ENCODE results near the gene LRRN3.

LRRN3 gene

DNA sequence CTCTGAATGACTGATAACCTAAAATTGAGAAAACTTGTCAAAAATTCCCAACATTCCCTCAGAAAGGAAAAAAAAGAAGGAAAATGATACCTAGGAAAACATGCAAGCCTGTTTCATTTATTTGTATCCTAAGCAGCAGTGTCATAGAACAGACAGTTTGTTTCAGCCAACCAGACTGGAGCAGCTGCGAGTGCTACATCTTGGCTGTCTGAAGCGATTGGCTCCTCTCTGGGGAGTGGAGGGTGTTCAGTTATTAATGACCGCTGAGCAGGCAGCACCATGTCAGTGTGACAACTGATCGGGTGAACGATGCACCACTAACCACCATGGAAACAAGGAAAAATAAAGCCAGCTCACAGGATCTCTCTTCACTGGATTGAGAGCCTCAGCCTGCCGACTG is at the start of gene LRRN3:
TSS of gene LRRN3 (plus strand) at position 282 of the 400 bp plus-strand sequence. CDS start 31,646 bp downstream, outside the sequence.
- ATAC-seq, result peak; percentile 97
- TF ChIP-seq, protein P1, sequence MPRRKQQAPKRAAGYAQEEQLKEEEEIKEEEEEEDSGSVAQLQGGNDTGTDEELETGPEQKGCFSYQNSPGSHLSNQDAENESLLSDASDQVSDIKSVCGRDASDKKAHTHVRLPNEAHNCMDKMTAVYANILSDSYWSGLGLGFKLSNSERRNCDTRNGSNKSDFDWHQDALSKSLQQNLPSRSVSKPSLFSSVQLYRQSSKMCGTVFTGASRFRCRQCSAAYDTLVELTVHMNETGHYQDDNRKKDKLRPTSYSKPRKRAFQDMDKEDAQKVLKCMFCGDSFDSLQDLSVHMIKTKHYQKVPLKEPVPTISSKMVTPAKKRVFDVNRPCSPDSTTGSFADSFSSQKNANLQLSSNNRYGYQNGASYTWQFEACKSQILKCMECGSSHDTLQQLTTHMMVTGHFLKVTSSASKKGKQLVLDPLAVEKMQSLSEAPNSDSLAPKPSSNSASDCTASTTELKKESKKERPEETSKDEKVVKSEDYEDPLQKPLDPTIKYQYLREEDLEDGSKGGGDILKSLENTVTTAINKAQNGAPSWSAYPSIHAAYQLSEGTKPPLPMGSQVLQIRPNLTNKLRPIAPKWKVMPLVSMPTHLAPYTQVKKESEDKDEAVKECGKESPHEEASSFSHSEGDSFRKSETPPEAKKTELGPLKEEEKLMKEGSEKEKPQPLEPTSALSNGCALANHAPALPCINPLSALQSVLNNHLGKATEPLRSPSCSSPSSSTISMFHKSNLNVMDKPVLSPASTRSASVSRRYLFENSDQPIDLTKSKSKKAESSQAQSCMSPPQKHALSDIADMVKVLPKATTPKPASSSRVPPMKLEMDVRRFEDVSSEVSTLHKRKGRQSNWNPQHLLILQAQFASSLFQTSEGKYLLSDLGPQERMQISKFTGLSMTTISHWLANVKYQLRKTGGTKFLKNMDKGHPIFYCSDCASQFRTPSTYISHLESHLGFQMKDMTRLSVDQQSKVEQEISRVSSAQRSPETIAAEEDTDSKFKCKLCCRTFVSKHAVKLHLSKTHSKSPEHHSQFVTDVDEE (CRISPR knock-in tag; IDR thresholded peaks at IDR 0.05), result 0 out of 2 replicates have a peak, but pooled peaks have one; percentile 64
- TF ChIP-seq, protein P2, sequence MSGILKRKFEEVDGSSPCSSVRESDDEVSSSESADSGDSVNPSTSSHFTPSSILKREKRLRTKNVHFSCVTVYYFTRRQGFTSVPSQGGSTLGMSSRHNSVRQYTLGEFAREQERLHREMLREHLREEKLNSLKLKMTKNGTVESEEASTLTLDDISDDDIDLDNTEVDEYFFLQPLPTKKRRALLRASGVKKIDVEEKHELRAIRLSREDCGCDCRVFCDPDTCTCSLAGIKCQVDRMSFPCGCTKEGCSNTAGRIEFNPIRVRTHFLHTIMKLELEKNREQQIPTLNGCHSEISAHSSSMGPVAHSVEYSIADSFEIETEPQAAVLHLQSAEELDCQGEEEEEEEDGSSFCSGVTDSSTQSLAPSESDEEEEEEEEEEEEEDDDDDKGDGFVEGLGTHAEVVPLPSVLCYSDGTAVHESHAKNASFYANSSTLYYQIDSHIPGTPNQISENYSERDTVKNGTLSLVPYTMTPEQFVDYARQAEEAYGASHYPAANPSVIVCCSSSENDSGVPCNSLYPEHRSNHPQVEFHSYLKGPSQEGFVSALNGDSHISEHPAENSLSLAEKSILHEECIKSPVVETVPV (CRISPR knock-in tag; IDR thresholded peaks at IDR 0.05), result no peak
- peak; percentile 66 for TF ChIP-seq TCF4 (CRISPR knock-in tag; IDR thresholded peaks at IDR 0.05; ENCODE audit: borderline replicate concordance)
- no peak for TF ChIP-seq GLIS3 (CRISPR knock-in tag; IDR thresholded peaks at IDR 0.05)
- TF ChIP-seq ESRRG (CRISPR knock-in tag; IDR thresholded peaks at IDR 0.05), result no peak
- TF ChIP-seq TOX (CRISPR knock-in tag; IDR thresholded peaks at IDR 0.05; ENCODE audit: borderline replicate concordance), result no peak
- no peak for TF ChIP-seq ZNF70 (CRISPR knock-in tag; IDR thresholded peaks at IDR 0.05)
- no peak for TF ChIP-seq PPARA (CRISPR knock-in tag; IDR thresholded peaks at IDR 0.05; ENCODE audit: borderline replicate concordance)
- no peak for TF ChIP-seq ZNF8 (CRISPR knock-in tag; IDR thresholded peaks at IDR 0.05)
- TF ChIP-seq ZNF565 (CRISPR knock-in tag; conservative IDR thresholded peaks at IDR 0.05; ENCODE audit: low read depth), result no peak
- TF ChIP-seq SNAI2 (CRISPR knock-in tag; IDR thresholded peaks at IDR 0.05), result no peak
- TF ChIP-seq, protein P3, sequence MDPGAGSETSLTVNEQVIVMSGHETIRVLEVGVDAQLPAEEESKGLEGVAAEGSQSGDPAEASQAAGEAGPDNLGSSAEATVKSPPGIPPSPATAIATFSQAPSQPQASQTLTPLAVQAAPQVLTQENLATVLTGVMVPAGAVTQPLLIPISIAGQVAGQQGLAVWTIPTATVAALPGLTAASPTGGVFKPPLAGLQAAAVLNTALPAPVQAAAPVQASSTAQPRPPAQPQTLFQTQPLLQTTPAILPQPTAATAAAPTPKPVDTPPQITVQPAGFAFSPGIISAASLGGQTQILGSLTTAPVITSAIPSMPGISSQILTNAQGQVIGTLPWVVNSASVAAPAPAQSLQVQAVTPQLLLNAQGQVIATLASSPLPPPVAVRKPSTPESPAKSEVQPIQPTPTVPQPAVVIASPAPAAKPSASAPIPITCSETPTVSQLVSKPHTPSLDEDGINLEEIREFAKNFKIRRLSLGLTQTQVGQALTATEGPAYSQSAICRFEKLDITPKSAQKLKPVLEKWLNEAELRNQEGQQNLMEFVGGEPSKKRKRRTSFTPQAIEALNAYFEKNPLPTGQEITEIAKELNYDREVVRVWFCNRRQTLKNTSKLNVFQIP (CRISPR knock-in tag; IDR thresholded peaks at IDR 0.05; ENCODE audit: borderline replicate concordance, low read depth), result no peak
- no peak for TF ChIP-seq ISL1 (CRISPR knock-in tag; IDR thresholded peaks at IDR 0.05)

DNA sequence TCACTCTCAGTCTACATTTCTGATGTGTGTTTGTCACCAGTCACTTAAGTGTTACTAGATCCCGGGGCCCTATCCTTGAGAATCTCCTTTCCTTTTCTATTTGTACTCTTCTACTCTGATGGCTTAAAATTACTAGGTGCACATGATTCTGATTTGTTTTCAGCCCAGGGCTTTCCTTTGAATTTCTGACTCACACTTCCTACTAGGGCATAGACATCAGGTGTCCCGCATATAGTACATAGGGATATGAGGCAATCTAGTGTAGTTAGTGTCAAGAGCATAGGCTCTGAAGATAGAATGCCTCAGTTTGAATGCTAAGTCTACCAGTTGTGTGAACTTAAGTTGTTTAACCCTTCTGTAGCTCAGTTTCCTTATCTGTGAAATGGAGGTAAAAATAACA is 49.4 kb upstream of the LRRN3 start:
- TF ChIP-seq CSDC2 (CRISPR knock-in tag; IDR thresholded peaks at IDR 0.05), result no peak
- 0 out of 3 replicates have a peak, but pooled peaks have one; percentile 18 for ATAC-seq

DNA sequence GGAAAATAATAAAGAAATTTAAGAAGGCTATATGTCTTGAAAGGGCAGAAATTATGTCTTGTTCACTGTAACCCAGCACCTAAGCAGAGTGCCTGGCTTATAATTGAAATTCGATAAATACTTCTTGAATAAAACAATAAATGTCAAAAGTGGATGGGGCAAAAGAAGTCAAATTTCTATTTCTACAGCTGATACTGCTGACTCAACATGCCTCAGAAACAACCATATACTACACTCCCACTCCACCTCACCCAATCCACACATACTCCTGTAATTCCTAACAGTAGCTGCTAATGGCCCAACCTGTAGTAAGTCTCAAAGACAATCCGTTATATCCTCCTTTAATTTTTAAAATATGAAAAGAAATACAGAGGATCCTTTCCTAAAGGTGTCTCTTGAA is 48.1 kb upstream of the LRRN3 start:
- TF ChIP-seq, protein P3 (CRISPR knock-in tag; IDR thresholded peaks at IDR 0.05; ENCODE audit: borderline replicate concordance, low read depth), result no peak
- TF ChIP-seq TOX (CRISPR knock-in tag; IDR thresholded peaks at IDR 0.05; ENCODE audit: borderline replicate concordance) (no peak), BACH2 (CRISPR knock-in tag; IDR thresholded peaks at IDR 0.05; ENCODE audit: borderline replicate concordance) (no peak), ARNTL (CRISPR knock-in tag; IDR thresholded peaks at IDR 0.05; ENCODE audit: borderline replicate concordance, low read depth) (no peak), PPARA (CRISPR knock-in tag; IDR thresholded peaks at IDR 0.05; ENCODE audit: borderline replicate concordance) (no peak), ZNF70 (CRISPR knock-in tag; IDR thresholded peaks at IDR 0.05) (no peak), TCF4 (CRISPR knock-in tag; IDR thresholded peaks at IDR 0.05; ENCODE audit: borderline replicate concordance) (no peak), OSR1 (CRISPR knock-in tag; IDR thresholded peaks at IDR 0.05) (no peak), ISL1 (CRISPR knock-in tag; IDR thresholded peaks at IDR 0.05) (no peak), GLIS3 (CRISPR knock-in tag; IDR thresholded peaks at IDR 0.05) (no peak), CSDC2 (CRISPR knock-in tag; IDR thresholded peaks at IDR 0.05) (no peak), ZFP30 (CRISPR knock-in tag; IDR thresholded peaks at IDR 0.05) (no peak), ZC3H10 (CRISPR knock-in tag; IDR thresholded peaks at IDR 0.05) (no peak)
- TF ChIP-seq, protein P4, sequence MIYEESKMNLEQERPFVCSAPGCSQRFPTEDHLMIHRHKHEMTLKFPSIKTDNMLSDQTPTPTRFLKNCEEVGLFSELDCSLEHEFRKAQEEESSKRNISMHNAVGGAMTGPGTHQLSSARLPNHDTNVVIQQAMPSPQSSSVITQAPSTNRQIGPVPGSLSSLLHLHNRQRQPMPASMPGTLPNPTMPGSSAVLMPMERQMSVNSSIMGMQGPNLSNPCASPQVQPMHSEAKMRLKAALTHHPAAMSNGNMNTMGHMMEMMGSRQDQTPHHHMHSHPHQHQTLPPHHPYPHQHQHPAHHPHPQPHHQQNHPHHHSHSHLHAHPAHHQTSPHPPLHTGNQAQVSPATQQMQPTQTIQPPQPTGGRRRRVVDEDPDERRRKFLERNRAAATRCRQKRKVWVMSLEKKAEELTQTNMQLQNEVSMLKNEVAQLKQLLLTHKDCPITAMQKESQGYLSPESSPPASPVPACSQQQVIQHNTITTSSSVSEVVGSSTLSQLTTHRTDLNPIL (CRISPR knock-in tag; IDR thresholded peaks at IDR 0.05; ENCODE audit: low read depth), result no peak
- TF ChIP-seq, protein P5, sequence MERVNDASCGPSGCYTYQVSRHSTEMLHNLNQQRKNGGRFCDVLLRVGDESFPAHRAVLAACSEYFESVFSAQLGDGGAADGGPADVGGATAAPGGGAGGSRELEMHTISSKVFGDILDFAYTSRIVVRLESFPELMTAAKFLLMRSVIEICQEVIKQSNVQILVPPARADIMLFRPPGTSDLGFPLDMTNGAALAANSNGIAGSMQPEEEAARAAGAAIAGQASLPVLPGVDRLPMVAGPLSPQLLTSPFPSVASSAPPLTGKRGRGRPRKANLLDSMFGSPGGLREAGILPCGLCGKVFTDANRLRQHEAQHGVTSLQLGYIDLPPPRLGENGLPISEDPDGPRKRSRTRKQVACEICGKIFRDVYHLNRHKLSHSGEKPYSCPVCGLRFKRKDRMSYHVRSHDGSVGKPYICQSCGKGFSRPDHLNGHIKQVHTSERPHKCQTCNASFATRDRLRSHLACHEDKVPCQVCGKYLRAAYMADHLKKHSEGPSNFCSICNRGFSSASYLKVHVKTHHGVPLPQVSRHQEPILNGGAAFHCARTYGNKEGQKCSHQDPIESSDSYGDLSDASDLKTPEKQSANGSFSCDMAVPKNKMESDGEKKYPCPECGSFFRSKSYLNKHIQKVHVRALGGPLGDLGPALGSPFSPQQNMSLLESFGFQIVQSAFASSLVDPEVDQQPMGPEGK (CRISPR knock-in tag; IDR thresholded peaks at IDR 0.05; ENCODE audit: borderline replicate concordance), result no peak
- ATAC-seq, result no peak

Data from SK-N-SH treated with all-trans-retinoic acid at 6 μM for 48 hours (cell line).